Measurements from ENCODE around the gene FRMD6. TPM values are rescaled to one million over a fixed set of nuclear protein-coding genes. Genes with fewer than 3 reads are reported as not detected.

Gene FRMD6
- total RNA-seq, 1 experiment from 2014 or later = 9.6 TPM

GRCh38 chr14:51717766-51718165, 66.1 kb downstream of the FRMD6 start:
- no peak overlapping the region for H3T11ph ChIP-seq (ENCODE audit: low read length)
- no peak overlapping the region for H2BK5ac ChIP-seq (ENCODE audit: insufficient read length, low read length)
- H4K91ac ChIP-seq (ENCODE audit: insufficient read length, low read depth, low read length) = no peak overlapping the region
- no peaks in the 10 kb centered on the region for H3K23me2 ChIP-seq (ENCODE audit: insufficient read length, low read depth, low read length, poor library complexity, severe bottlenecking)
- H4K20me1 ChIP-seq (ENCODE audit: control insufficient read depth, insufficient read depth, insufficient read length) = no peaks in the 10 kb centered on the region
- no peak overlapping the region for H2AK5ac ChIP-seq (ENCODE audit: insufficient read length, low read length)
- peaks cover 28 to 29% of the 10 kb centered on the region in 2 experiments for H3K4me1 Mint-ChIP-seq
- H2BK12ac ChIP-seq (ENCODE audit: insufficient read length, low read depth, low read length) = no peak overlapping the region
- H3K9me3 ChIP-seq (ENCODE audit: control insufficient read depth, low read depth, low read length) = no peaks in the 10 kb centered on the region
- H3K23ac ChIP-seq (ENCODE audit: insufficient read length, low read depth, low read length) = no peak overlapping the region
- no peaks in the 10 kb centered on the region for H3K9me3 Mint-ChIP-seq
- no peak overlapping the region for H2BK15ac ChIP-seq (ENCODE audit: low read depth, low read length)
- no peak for TF ChIP-seq CTCF (conservative IDR thresholded peaks at IDR 0.05)
- H3K36me3 Mint-ChIP-seq (ENCODE audit: insufficient read depth in 1 of 3, low read depth in 3 of 3) = peaks cover 3 to 18% (median 11%) of the 10 kb centered on the region in 3 experiments; a peak in 6 of 7 replicates
- H3K27me3 Mint-ChIP-seq (ENCODE audit: low read depth) = no peaks in the 10 kb centered on the region
- H3K14ac ChIP-seq (ENCODE audit: insufficient read depth, low read length) = no peak overlapping the region
- H3K27ac ChIP-seq (ENCODE audit: insufficient read length, low read depth, low read length) = no peak overlapping the region
- no peak overlapping the region for H3K4ac ChIP-seq (ENCODE audit: low read depth, low read length)
- H3K79me2 ChIP-seq (ENCODE audit: insufficient read depth, low read length) = no peaks in the 10 kb centered on the region
- no peaks in the 10 kb centered on the region for H3K27me3 ChIP-seq (ENCODE audit: insufficient read depth, low read length)
- no peaks in the 10 kb centered on the region for H3K79me1 ChIP-seq (ENCODE audit: insufficient read depth, low read depth, low read length, poor library complexity, severe bottlenecking)
- no peak overlapping the region for H3K4me3 Mint-ChIP-seq
- no peaks in the 10 kb centered on the region for H3K4me1 ChIP-seq (ENCODE audit: insufficient read depth, low read length)
- no peak for DNase-seq
- no peak overlapping the region for H4K8ac ChIP-seq (replicated peaks; ENCODE audit: insufficient read length, low read depth, low read length)
- WGBS (ENCODE audit: extremely low coverage, insufficient read length, low lambda C conversion rate) = no CpG with 5 or more reads among the region's 3 CpGs
- no peak overlapping the region for H2AFZ ChIP-seq (ENCODE audit: low read length)
- peak overlapping the region in 1 of 3 experiments; percentile 26; a peak in 3 of 7 replicates for H3K27ac Mint-ChIP-seq
- no peak overlapping the region for H4K5ac ChIP-seq (ENCODE audit: insufficient read length, low read depth, low read length)
- no peak overlapping the region for H3K56ac ChIP-seq (ENCODE audit: insufficient read length, low read depth, low read length)
- no peak overlapping the region for H3K9ac ChIP-seq (ENCODE audit: extremely low read depth, insufficient read length, low read length)
- H3K4me2 ChIP-seq (ENCODE audit: insufficient read depth, insufficient read length, low read length) = no peak overlapping the region
- H2BK120ac ChIP-seq (ENCODE audit: low read depth, low read length, poor library complexity, severe bottlenecking) = no peak overlapping the region
- H3K18ac ChIP-seq (ENCODE audit: insufficient read length, low read depth, low read length) = no peak overlapping the region
- H2BK20ac ChIP-seq (ENCODE audit: low read depth, low read length, poor library complexity, severe bottlenecking) = no peak overlapping the region

Data from H9 (cell line).